WERI-Rb-1 (cell line): ENCODE data around the gene SENP6.

Source experiments
- DNase-seq: peaks from one replicate; pipeline ENCODE4 v3.0.0-alpha.2; 2020
- H3K27ac ChIP-seq: fragments of 250-450 bp; sonication (Bioruptor Pico); 2 replicates; pipeline ENCODE4 v1.5.1; 2020; ENCODE audit warnings: mild to moderate bottlenecking, moderate library complexity
- H3K27me3 ChIP-seq: fragments of 250-450 bp; sonication (Bioruptor Pico); 2 replicates; pipeline ENCODE4 v1.5.1; 2021; ENCODE audit warnings: mild to moderate bottlenecking, low read depth, moderate library complexity; ENCODE audit not compliant: insufficient read depth, severe bottlenecking
- H3K36me3 ChIP-seq: fragments of 250-450 bp; sonication (Bioruptor Pico); 2 replicates; pipeline ENCODE4 v1.5.1; 2020; ENCODE audit warnings: mild to moderate bottlenecking, moderate library complexity
- H3K4me3 ChIP-seq: 2 replicates; pipeline ENCODE4 v1.5.1; 2011; ENCODE audit warnings: low read depth, mild to moderate bottlenecking, control low read depth, low read length
- H3K9me3 ChIP-seq: fragments of 250-450 bp; sonication (Bioruptor Pico); 2 replicates; pipeline ENCODE4 v1.5.1; 2021; ENCODE audit warnings: mild to moderate bottlenecking, moderate library complexity; ENCODE audit not compliant: severe bottlenecking
- CTCF ChIP-seq: IDR thresholded peaks from 2 replicates; pipeline ENCODE4 v1.5.1; 2011; ENCODE audit warnings: low read depth, mild to moderate bottlenecking, control low read depth, inconsistent platforms, low read length

The SENP6 gene

GRCh38 chr6:75601304-75602245 is at the start of gene SENP6:
TSS of gene SENP6 (plus strand) at chr6:75601880. CDS start at chr6:75602525, 645 bp downstream.
- peak; percentile 73 for DNase-seq
- Histone ChIP-seq H3K4me3 (peak within 1 kb of the TSS; percentile 67), H3K36me3 (peaks cover 9% of the 10 kb centered on the region), H3K27me3 (no peaks in the 10 kb centered on the region), H3K9me3 (no peaks in the 10 kb centered on the region), H3K27ac (peak within 1 kb of the TSS; percentile 98)
- TF ChIP-seq CTCF = no peak

- no peak for DNase-seq
- Histone ChIP-seq H3K4me3 (no peak overlapping the region), H3K27me3 (no peaks in the 10 kb centered on the region), H3K36me3 (no peaks in the 10 kb centered on the region), H3K27ac (no peak overlapping the region), H3K9me3 (no peaks in the 10 kb centered on the region)
- no peak for TF ChIP-seq CTCF
These were observed 45.4 kb upstream of the SENP6 start for GRCh38 chr6:75556240-75556639.

- Histone ChIP-seq H3K27ac (no peak overlapping the region), H3K36me3 (no peaks in the 10 kb centered on the region), H3K27me3 (no peaks in the 10 kb centered on the region), H3K4me3 (no peak overlapping the region), H3K9me3 (no peaks in the 10 kb centered on the region)
- DNase-seq = no peak
- no peak for TF ChIP-seq CTCF
These were observed 44.6 kb upstream of the SENP6 start for GRCh38 chr6:75557068-75557467.

- no peak overlapping the region for H3K27ac ChIP-seq
- no peaks in the 10 kb centered on the region for H3K36me3 ChIP-seq
- TF ChIP-seq CTCF = peak; percentile 67
- H3K9me3 ChIP-seq = peaks cover 12% of the 10 kb centered on the region
- peak; percentile 24 for DNase-seq
- H3K27me3 ChIP-seq = no peaks in the 10 kb centered on the region
- no peak overlapping the region for H3K4me3 ChIP-seq
These were observed 38.6 kb upstream of the SENP6 start for GRCh38 chr6:75563032-75563431.

- no peak for DNase-seq
- Histone ChIP-seq H3K9me3 (peaks cover 12% of the 10 kb centered on the region), H3K27ac (no peak overlapping the region), H3K27me3 (no peaks in the 10 kb centered on the region), H3K4me3 (no peak overlapping the region), H3K36me3 (no peaks in the 10 kb centered on the region)
- no peak for TF ChIP-seq CTCF
These were observed 35.4 kb upstream of the SENP6 start for GRCh38 chr6:75566137-75566767.
